ENCODE measurements around the gene RASAL3.

DNA sequence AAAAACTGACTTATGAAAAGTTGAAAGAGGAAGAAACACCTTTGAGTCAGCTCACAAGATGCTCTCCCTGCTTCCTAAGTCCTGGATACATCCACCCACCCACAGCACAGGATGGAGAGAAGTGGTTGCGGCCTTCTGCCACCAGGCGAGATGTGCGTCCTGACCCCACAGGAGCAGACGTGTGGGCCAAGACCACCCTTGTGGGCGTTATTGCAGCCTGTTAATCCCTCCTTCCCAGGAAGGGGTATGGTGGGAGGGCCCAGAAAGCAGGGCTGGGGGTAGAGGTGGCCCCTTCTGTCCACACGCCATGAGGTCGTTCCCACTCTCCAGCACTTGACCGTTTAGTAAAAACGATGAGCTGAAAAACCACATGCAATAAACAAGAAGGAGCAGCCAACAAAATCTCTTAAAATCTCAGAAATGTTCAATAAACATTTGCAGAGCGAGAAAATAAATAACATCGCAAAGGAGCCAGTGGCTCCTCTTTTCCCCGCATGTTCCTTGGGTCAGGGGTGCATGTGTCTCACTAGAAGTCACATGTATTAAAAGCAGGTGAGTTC, 43.1 kb downstream of the RASAL3 start:
- no peak for TF ChIP-seq ZNF155 (tag by site-specific recombination; IDR thresholded peaks at IDR 0.05)
- TF ChIP-seq KLF1 (tag by site-specific recombination; IDR thresholded peaks at IDR 0.05), result no peak
- TF ChIP-seq ZBTB21 (tag by site-specific recombination; IDR thresholded peaks at IDR 0.05), result no peak
- no peak for TF ChIP-seq CTCF (tag by site-specific recombination; IDR thresholded peaks at IDR 0.05)
- TF ChIP-seq GFI1B (tag by site-specific recombination; IDR thresholded peaks at IDR 0.05), result no peak
- no peak for TF ChIP-seq KLF16 (tag by site-specific recombination; IDR thresholded peaks at IDR 0.05)
- TF ChIP-seq ZNF707 (tag by site-specific recombination; IDR thresholded peaks at IDR 0.05), result no peak
- TF ChIP-seq ZNF544 (tag by site-specific recombination; IDR thresholded peaks at IDR 0.05), result no peak
- TF ChIP-seq ZNF274 (IDR thresholded peaks at IDR 0.05; ENCODE audit: low read length), result no peak
- no peak for TF ChIP-seq ZNF274 (tag by site-specific recombination; IDR thresholded peaks at IDR 0.05; ENCODE audit: borderline replicate concordance)
- no peak for TF ChIP-seq ZNF624 (tag by site-specific recombination; IDR thresholded peaks at IDR 0.05)
- no peak for TF ChIP-seq ZNF394 (tag by site-specific recombination; IDR thresholded peaks at IDR 0.05; ENCODE audit: borderline replicate concordance)
- TF ChIP-seq ZNF37A (tag by site-specific recombination; IDR thresholded peaks at IDR 0.05), result no peak
- TF ChIP-seq REPIN1 (tag by site-specific recombination; IDR thresholded peaks at IDR 0.05; ENCODE audit: low read depth), result no peak
- TF ChIP-seq ZNF580 (tag by site-specific recombination; IDR thresholded peaks at IDR 0.05), result no peak
